ENCODE measurements around the gene PDE5A. TPM values are rescaled to one million over a fixed set of nuclear protein-coding genes. Genes with fewer than 3 reads are reported as not detected.

The PDE5A gene
- total RNA-seq, 4 donors from 2014 or later: 6.1 to 27.1 (median 11.3) TPM

DNA sequence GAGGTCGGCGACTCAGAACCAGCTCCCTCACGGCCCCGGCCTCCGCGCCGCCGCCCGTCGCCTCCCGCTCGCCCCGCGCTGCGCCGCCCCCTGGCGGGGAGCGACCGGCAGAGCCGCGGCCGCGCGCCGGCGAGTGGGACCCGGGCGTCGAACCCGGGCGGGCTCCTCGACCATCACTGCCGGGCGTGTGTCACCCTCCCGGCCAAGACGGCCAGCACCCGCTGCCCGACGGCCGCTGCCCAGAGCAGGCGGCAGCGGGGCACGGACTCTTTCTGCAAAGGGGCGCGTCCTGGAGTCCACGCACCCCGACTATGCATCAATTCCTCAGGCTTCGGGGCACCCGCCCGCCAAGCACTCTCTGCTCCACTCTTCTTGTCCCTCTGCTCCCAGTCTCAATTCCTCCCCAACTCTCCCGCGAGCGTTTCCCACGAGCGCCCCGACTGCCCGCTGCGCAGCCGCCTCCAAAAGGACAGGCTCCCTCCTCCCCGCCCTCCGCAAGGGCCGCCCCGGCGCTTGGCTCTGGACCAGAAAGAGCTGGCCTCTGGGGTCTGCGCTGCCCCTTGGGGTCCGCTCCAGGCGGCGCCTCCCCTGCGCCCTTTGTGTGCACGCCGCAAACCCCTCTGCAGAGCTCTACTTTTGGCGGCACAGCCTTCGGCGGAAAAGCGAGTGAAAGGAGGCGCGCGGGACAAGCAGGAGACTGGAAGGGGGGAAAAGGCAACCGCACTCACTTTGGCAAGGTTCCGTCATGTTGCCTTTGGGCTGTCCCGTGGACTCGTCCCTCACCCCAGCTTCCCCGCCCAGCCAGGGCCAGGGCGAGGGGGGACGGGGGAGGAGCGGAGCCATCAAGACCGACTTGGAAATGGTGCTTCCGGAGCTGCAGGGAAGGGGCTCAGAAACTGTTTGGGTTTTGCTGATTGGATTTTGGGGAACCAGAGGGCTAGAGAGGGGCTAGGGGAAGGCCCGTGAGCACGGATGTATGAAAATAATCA is 1.0 kb downstream of the PDE5A start:
- TF ChIP-seq, protein P1, sequence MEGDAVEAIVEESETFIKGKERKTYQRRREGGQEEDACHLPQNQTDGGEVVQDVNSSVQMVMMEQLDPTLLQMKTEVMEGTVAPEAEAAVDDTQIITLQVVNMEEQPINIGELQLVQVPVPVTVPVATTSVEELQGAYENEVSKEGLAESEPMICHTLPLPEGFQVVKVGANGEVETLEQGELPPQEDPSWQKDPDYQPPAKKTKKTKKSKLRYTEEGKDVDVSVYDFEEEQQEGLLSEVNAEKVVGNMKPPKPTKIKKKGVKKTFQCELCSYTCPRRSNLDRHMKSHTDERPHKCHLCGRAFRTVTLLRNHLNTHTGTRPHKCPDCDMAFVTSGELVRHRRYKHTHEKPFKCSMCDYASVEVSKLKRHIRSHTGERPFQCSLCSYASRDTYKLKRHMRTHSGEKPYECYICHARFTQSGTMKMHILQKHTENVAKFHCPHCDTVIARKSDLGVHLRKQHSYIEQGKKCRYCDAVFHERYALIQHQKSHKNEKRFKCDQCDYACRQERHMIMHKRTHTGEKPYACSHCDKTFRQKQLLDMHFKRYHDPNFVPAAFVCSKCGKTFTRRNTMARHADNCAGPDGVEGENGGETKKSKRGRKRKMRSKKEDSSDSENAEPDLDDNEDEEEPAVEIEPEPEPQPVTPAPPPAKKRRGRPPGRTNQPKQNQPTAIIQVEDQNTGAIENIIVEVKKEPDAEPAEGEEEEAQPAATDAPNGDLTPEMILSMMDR (IDR thresholded peaks at IDR 0.05): peak in 1 of 3 donors; percentile 68
- ATAC-seq (ENCODE audit: low FRiP score): peak; percentile 75
- no peak for DNase-seq (ENCODE audit: low spot score)

- DNase-seq (ENCODE audit: low spot score): no peak
- TF ChIP-seq, protein P1 (IDR thresholded peaks at IDR 0.05): no peak
- ATAC-seq (ENCODE audit: low FRiP score): no peak
These were observed 1.7 kb downstream of the PDE5A start for GRCh38 chr4:119626943-119627266.

DNA sequence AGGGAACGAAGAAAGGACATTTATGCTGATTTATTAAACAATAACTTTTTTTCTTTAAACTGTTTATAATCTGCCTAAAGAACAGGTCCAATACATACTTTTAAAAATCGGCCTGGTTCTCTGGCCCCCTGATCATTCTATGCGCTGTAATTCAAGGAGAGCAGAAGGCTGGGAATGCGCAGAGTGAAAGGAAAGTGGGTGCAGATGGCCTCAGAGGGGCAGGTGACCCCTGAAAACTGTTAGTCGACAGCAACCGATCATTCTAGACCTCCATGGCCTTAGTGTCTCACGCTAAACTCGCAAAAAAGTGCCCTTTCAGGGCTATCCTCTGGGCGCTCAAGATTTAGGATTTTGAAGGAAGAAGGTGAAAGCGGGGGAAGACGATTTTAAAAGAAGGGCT is 2.2 kb downstream of the PDE5A start:
- no peak for DNase-seq (ENCODE audit: low spot score)
- no peak for ATAC-seq (ENCODE audit: low FRiP score)
- TF ChIP-seq, protein P1 (IDR thresholded peaks at IDR 0.05): no peak

GRCh38 chr4:119625761-119626160 is 2.8 kb downstream of the PDE5A start:
- no peak for DNase-seq (ENCODE audit: low spot score)
- TF ChIP-seq, protein P1 (IDR thresholded peaks at IDR 0.05): no peak
- no peak for ATAC-seq (ENCODE audit: low FRiP score)

DNA sequence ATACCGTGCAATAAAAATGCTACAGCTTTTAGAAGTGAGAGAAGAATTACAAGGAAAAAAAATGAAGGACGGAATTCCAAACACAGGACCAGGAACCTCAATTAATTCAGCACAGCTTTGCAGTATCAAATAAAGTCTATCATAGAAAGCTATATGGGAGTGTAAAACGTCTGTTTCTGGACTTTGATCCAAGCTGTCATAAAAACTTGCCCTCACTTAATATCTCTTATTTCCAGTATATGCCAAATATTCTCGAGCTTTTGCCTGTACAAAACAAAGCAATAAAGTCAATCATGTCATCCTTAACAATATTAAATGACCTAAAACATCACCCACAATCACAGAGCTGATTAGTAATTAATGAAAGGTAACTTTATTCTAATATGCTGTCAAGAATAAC is 4.2 kb downstream of the PDE5A start:
- TF ChIP-seq, protein P1 (IDR thresholded peaks at IDR 0.05): no peak
- ATAC-seq (ENCODE audit: low FRiP score): no peak

GRCh38 chr4:119623025-119623424 is 5.6 kb downstream of the PDE5A start:
- DNase-seq (ENCODE audit: low spot score) (no peak), ATAC-seq (ENCODE audit: low FRiP score) (no peak)
- TF ChIP-seq, protein P1 (IDR thresholded peaks at IDR 0.05): no peak

More for the DNA sequence above, 4.2 kb downstream of the PDE5A start:
- DNase-seq (ENCODE audit: low spot score): no peak

Data from omental fat pad (tissue), 4 donors.